Stomach (tissue), 4 donors: Measurements from ENCODE around the gene PLRG1.

Experiments
- EP300 ChIP-seq: sonication (generic); formaldehyde crosslinking; IDR thresholded peaks from one replicate; pipeline ENCODE4 v1.6.1; 2017; ENCODE audit warnings: antibody characterized with exemption
- POLR2A ChIP-seq, 4 donors: fragments of 450-650 bp; IDR thresholded peaks; one replicate each; pipeline ENCODE4 v1.6.1; 2016; ENCODE audit warnings: antibody characterized with exemption in 4 of 4, control low read depth in 2 of 4, mild to moderate bottlenecking in 1 of 4, moderate library complexity in 1 of 4
- POLR2AphosphoS5 ChIP-seq, 3 donors: sonication (generic); formaldehyde crosslinking; IDR thresholded peaks; one replicate each; pipeline ENCODE4 v1.6.1; 2016; ENCODE audit warnings: antibody characterized with exemption in 3 of 3
- TF ChIP-seq, protein P1 (sequence below), 7 experiments: fragments of 450-650 bp in 4 of 7; fragments of 200-600 bp in 3 of 7; sonication (generic) in 3 of 7; IDR thresholded peaks; one replicate each; pipeline ENCODE4 v1.5.1; 2016 to 2019; ENCODE audit warnings: antibody characterized with exemption in 7 of 7, control low read depth in 2 of 7, mild to moderate bottlenecking in 1 of 7

GRCh38 chr4:154569028-154569427 lies 18.8 kb upstream of the PLRG1 start:
- TF ChIP-seq POLR2AphosphoS5 (IDR thresholded peaks at IDR 0.05) (no peak), POLR2A (IDR thresholded peaks at IDR 0.05) (no peak), EP300 (no peak)
- TF ChIP-seq, protein P1, sequence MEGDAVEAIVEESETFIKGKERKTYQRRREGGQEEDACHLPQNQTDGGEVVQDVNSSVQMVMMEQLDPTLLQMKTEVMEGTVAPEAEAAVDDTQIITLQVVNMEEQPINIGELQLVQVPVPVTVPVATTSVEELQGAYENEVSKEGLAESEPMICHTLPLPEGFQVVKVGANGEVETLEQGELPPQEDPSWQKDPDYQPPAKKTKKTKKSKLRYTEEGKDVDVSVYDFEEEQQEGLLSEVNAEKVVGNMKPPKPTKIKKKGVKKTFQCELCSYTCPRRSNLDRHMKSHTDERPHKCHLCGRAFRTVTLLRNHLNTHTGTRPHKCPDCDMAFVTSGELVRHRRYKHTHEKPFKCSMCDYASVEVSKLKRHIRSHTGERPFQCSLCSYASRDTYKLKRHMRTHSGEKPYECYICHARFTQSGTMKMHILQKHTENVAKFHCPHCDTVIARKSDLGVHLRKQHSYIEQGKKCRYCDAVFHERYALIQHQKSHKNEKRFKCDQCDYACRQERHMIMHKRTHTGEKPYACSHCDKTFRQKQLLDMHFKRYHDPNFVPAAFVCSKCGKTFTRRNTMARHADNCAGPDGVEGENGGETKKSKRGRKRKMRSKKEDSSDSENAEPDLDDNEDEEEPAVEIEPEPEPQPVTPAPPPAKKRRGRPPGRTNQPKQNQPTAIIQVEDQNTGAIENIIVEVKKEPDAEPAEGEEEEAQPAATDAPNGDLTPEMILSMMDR (IDR thresholded peaks at IDR 0.05), result no peak
